ENCODE data around the gene GAS7. TPM values are rescaled to one million over a fixed set of nuclear protein-coding genes. Genes with fewer than 3 reads are reported as not detected.

GAS7 gene
- total RNA-seq, 1 donor from 2014 or later, result 51.3 TPM

- DNase-seq (ENCODE audit: low spot score), result no peak
Observed at GRCh38 chr17:9893411-9894012, 304.9 kb downstream of the GAS7 start.

GRCh38 chr17:9890124-9890523 is 308.3 kb downstream of the GAS7 start:
- DNase-seq (ENCODE audit: low spot score), result no peak

GRCh38 chr17:9887508-9887907 is 310.9 kb downstream of the GAS7 start:
- no peak for DNase-seq (ENCODE audit: low spot score)

- no peak for DNase-seq (ENCODE audit: low spot score)
Observed at GRCh38 chr17:9886141-9886930, 312.1 kb downstream of the GAS7 start.

- no peak for DNase-seq (ENCODE audit: low spot score)
Observed at GRCh38 chr17:9883451-9883850, 315.0 kb downstream of the GAS7 start.

- DNase-seq (ENCODE audit: low spot score), result peak; percentile 24
Observed at GRCh38 chr17:9880582-9880999, 317.8 kb downstream of the GAS7 start.

- no peak for DNase-seq (ENCODE audit: low spot score)
Observed at GRCh38 chr17:9878786-9879525, 319.4 kb downstream of the GAS7 start.

- no peak for DNase-seq (ENCODE audit: low spot score)
Observed at GRCh38 chr17:9878356-9878755, 320.1 kb downstream of the GAS7 start.

- DNase-seq (ENCODE audit: low spot score), result peak; percentile 23
Observed at GRCh38 chr17:9875441-9875840, 323.0 kb downstream of the GAS7 start.

- no peak for DNase-seq (ENCODE audit: low spot score)
Observed at GRCh38 chr17:9874722-9875121, 323.7 kb downstream of the GAS7 start.

- DNase-seq (ENCODE audit: low spot score), result no peak
Observed at GRCh38 chr17:9872852-9873251, 325.6 kb downstream of the GAS7 start.

GRCh38 chr17:9868552-9868951 is 329.9 kb downstream of the GAS7 start:
- no peak for DNase-seq (ENCODE audit: low spot score)

- DNase-seq (ENCODE audit: low spot score), result no peak
Observed at GRCh38 chr17:9865586-9865985, 332.8 kb downstream of the GAS7 start.

GRCh38 chr17:9862949-9863348 is 335.5 kb downstream of the GAS7 start:
- DNase-seq (ENCODE audit: low spot score), result no peak

GRCh38 chr17:9862220-9862619 is 336.2 kb downstream of the GAS7 start:
- no peak for DNase-seq (ENCODE audit: low spot score)

- no peak for DNase-seq (ENCODE audit: low spot score)
Observed at GRCh38 chr17:9860851-9861250, 337.6 kb downstream of the GAS7 start.

Other genes with a start within 250 kb of the GAS7 start
- not detected for gene MYH13, start 174.4 kb upstream of the GAS7 start, total RNA-seq (ENCODE audit: insufficient read depth, low replicate concordance)
- not detected for gene MYH8, start 223.3 kb upstream of the GAS7 start, total RNA-seq (ENCODE audit: insufficient read depth, low replicate concordance)